HepG2 (cell line): Measurements from ENCODE around the gene ZDHHC18. TPM values are rescaled to one million over a fixed set of nuclear protein-coding genes. Genes with fewer than 3 reads are reported as not detected.
A peak's percentile ranks its signal among the peaks of the same experiment; 100 is the strongest.

Experiments used
- CREM ChIP-seq, 2 experiments: sonication (generic) in 1 of 2; formaldehyde crosslinking in 1 of 2; IDR thresholded peaks; 2 replicates each; pipeline versions ENCODE4 v1.4.0 to v1.6.1; 2016 to 2020; ENCODE audit warnings: antibody characterized with exemption in 1 of 2, mild to moderate bottlenecking in 1 of 2, missing genetic modification reagents in 1 of 2
- DRAP1 ChIP-seq: IDR thresholded peaks from 2 replicates; pipeline ENCODE4 v1.6.1; 2016; ENCODE audit warnings: missing genetic modification reagents, missing compliant biosample characterization
- ESRRA ChIP-seq: sonication (generic); formaldehyde crosslinking; IDR thresholded peaks from 2 replicates; pipeline ENCODE4 v1.5.1; 2020; ENCODE audit warnings: mild to moderate bottlenecking, low read depth, missing genetic modification reagents
- GFI1 ChIP-seq: sonication (generic); formaldehyde crosslinking; IDR thresholded peaks from 2 replicates; pipeline ENCODE4 v1.5.0; 2020; ENCODE audit warnings: missing genetic modification reagents, mild to moderate bottlenecking, borderline replicate concordance
- HIVEP1 ChIP-seq: sonication (generic); formaldehyde crosslinking; IDR thresholded peaks from 2 replicates; pipeline ENCODE4 v1.4.0; 2020; ENCODE audit warnings: mild to moderate bottlenecking, missing genetic modification reagents
- MAZ ChIP-seq, 2 experiments: sonication (generic) in 1 of 2; formaldehyde crosslinking in 1 of 2; IDR thresholded peaks; 2 replicates each; pipeline versions ENCODE4 v1.5.0 to v1.6.1; 2012 to 2020; ENCODE audit warnings: low read depth in 2 of 2, mild to moderate bottlenecking in 2 of 2, borderline replicate concordance in 1 of 2, improper control_type of control experiment in 1 of 2, low read length in 1 of 2, missing genetic modification reagents in 1 of 2, moderate library complexity in 1 of 2
- PAWR ChIP-seq: sonication (generic); formaldehyde crosslinking; IDR thresholded peaks from 2 replicates; pipeline ENCODE4 v1.4.0; 2020; ENCODE audit warnings: missing genetic modification reagents, mild to moderate bottlenecking, borderline replicate concordance
- POGZ ChIP-seq: sonication (generic); formaldehyde crosslinking; IDR thresholded peaks from 2 replicates; pipeline ENCODE4 v1.4.0; 2020; ENCODE audit warnings: mild to moderate bottlenecking, missing genetic modification reagents
- RARG ChIP-seq: sonication (generic); formaldehyde crosslinking; IDR thresholded peaks from 2 replicates; pipeline ENCODE4 v1.4.0; 2020; ENCODE audit warnings: low read depth, mild to moderate bottlenecking, missing genetic modification reagents
- SNAI1 ChIP-seq: sonication (generic); formaldehyde crosslinking; IDR thresholded peaks from 2 replicates; pipeline ENCODE4 v1.5.0; 2020; ENCODE audit warnings: mild to moderate bottlenecking, missing genetic modification reagents, borderline replicate concordance
- SRY ChIP-seq: sonication (generic); formaldehyde crosslinking; IDR thresholded peaks from 2 replicates; pipeline ENCODE4 v1.8.0; 2022; ENCODE audit warnings: mild to moderate bottlenecking, missing genetic modification reagents
- TEAD2 ChIP-seq: sonication (generic); formaldehyde crosslinking; IDR thresholded peaks from 2 replicates; pipeline ENCODE4 v1.9.0; 2021; ENCODE audit warnings: missing genetic modification reagents
- TFDP1 ChIP-seq: IDR thresholded peaks from 2 replicates; pipeline ENCODE4 v1.6.1; 2016; ENCODE audit warnings: missing compliant biosample characterization, missing genetic modification reagents, borderline replicate concordance
- XRCC5 ChIP-seq: fragments of 200-400 bp; formaldehyde crosslinking; optimal IDR thresholded peaks from 2 replicates; pipeline ENCODE3; 2017; ENCODE audit warnings: mild to moderate bottlenecking, low read length
- YEATS2 ChIP-seq: sonication (generic); formaldehyde crosslinking; IDR thresholded peaks from 2 replicates; pipeline ENCODE4 v1.4.0; 2020; ENCODE audit warnings: missing genetic modification reagents, borderline replicate concordance
- ZBTB42 ChIP-seq: sonication (generic); formaldehyde crosslinking; IDR thresholded peaks from 2 replicates; pipeline ENCODE4 v1.5.0; 2020; ENCODE audit warnings: mild to moderate bottlenecking, missing genetic modification reagents
- ZNF180 ChIP-seq: sonication (generic); formaldehyde crosslinking; IDR thresholded peaks from 2 replicates; pipeline ENCODE4 v1.4.0; 2020; ENCODE audit warnings: low read depth, missing genetic modification reagents, borderline replicate concordance
- ZNF333 ChIP-seq: sonication (generic); formaldehyde crosslinking; IDR thresholded peaks from 2 replicates; pipeline ENCODE4 v1.4.0; 2020; ENCODE audit warnings: mild to moderate bottlenecking, missing genetic modification reagents, borderline replicate concordance
- ZNF616 ChIP-seq: sonication (generic); formaldehyde crosslinking; IDR thresholded peaks from 2 replicates; pipeline ENCODE4 v1.5.0; 2020; ENCODE audit warnings: low read depth, mild to moderate bottlenecking, missing genetic modification reagents
- ZNF629 ChIP-seq: sonication (generic); formaldehyde crosslinking; conservative IDR thresholded peaks from 2 replicates; pipeline ENCODE4 v1.5.0; 2020; ENCODE audit warnings: missing genetic modification reagents
- ZSCAN22 ChIP-seq: sonication (generic); formaldehyde crosslinking; IDR thresholded peaks from 2 replicates; pipeline ENCODE4 v1.4.0; 2020; ENCODE audit warnings: mild to moderate bottlenecking, missing genetic modification reagents
- polyA plus RNA-seq, 8 experiments: library from polyadenylated mRNA; depleted of rRNA in 3 of 8; stranded (reverse) in 7 of 8; unstranded in 1 of 8; fragments of >200 nt; fragmentation: Illumina TruSeq in 4 of 8; extraction: Trizol in 4 of 8; gene quantifications; 2 replicates each; pipeline versions ENCODE4 v1.2.1 to v1.2.3, GENCODE V29; 2011 to 2016; ENCODE audit warnings: low read depth in 4 of 8, missing spikeins in 1 of 8, mixed read lengths in 1 of 8; ENCODE audit not compliant: insufficient read depth in 1 of 8
- total RNA-seq, 5 experiments: library from RNA; depleted of rRNA; stranded (reverse); fragments of >200 nt; fragmentation: Illumina TruSeq; extraction: Trizol; gene quantifications; 2 replicates each; pipeline ENCODE4 v1.2.3, GENCODE V29; 2016; ENCODE audit warnings: low read depth in 1 of 5
- TF ChIP-seq, protein P1 (sequence below): sonication (generic); formaldehyde crosslinking; IDR thresholded peaks from 2 replicates; pipeline ENCODE4 v1.5.0; 2020; ENCODE audit warnings: missing genetic modification reagents
- TF ChIP-seq, protein P2 (sequence below): IDR thresholded peaks from 2 replicates; pipeline ENCODE4 v1.6.1; 2018; ENCODE audit warnings: missing genetic modification reagents

ZDHHC18 gene
- total and polyA plus RNA-seq, 2 of the 13 experiments (the other 11 are each of a cell fraction or from before 2014, with no cell fraction given), result 13.2 to 35.3 TPM

GRCh38 chr1:26787381-26787705 lies 39.1 kb upstream of the ZDHHC18 start (continued):
- TF ChIP-seq YEATS2 (CRISPR knock-in tag) (no peak), SNAI1 (CRISPR knock-in tag) (0 out of 2 replicates have a peak, but pooled peaks have one; percentile 82), TFDP1 (CRISPR knock-in tag) (no peak), ZSCAN22 (CRISPR knock-in tag) (no peak), ZNF629 (CRISPR knock-in tag) (no peak), ZNF333 (CRISPR knock-in tag) (peak; percentile 75; the same call in 1 of the 2 replicates), ESRRA (CRISPR knock-in tag) (0 out of 2 replicates have a peak, but pooled peaks have one; percentile 5), GFI1 (CRISPR knock-in tag) (0 out of 2 replicates have a peak, but pooled peaks have one; percentile 2), MAZ (IDR thresholded peaks at IDR 0.05; ENCODE audit: borderline replicate concordance, low read depth, low read length) (no peak), MAZ (CRISPR knock-in tag; IDR thresholded peaks at IDR 0.05; ENCODE audit: low read depth) (no peak), DRAP1 (no peak), CREM (IDR thresholded peaks at IDR 0.05) (0 out of 2 replicates have a peak, but pooled peaks have one; percentile 15), CREM (CRISPR knock-in tag; IDR thresholded peaks at IDR 0.05) (no peak), ZNF616 (CRISPR knock-in tag) (no peak), SRY (CRISPR knock-in tag) (no peak), POGZ (CRISPR knock-in tag) (0 out of 2 replicates have a peak, but pooled peaks have one; percentile 19), ZNF180 (CRISPR knock-in tag) (0 out of 2 replicates have a peak, but pooled peaks have one; percentile 46), HIVEP1 (CRISPR knock-in tag) (peak; percentile 16; the same call in 1 of the 2 replicates), TEAD2 (CRISPR knock-in tag) (no peak), PAWR (CRISPR knock-in tag) (no peak), RARG (CRISPR knock-in tag) (no peak), XRCC5 (peak; percentile 35), ZBTB42 (CRISPR knock-in tag) (0 out of 2 replicates have a peak, but pooled peaks have one; percentile 2)
- TF ChIP-seq, protein P1, sequence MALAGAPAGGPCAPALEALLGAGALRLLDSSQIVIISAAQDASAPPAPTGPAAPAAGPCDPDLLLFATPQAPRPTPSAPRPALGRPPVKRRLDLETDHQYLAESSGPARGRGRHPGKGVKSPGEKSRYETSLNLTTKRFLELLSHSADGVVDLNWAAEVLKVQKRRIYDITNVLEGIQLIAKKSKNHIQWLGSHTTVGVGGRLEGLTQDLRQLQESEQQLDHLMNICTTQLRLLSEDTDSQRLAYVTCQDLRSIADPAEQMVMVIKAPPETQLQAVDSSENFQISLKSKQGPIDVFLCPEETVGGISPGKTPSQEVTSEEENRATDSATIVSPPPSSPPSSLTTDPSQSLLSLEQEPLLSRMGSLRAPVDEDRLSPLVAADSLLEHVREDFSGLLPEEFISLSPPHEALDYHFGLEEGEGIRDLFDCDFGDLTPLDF, result 0 out of 2 replicates have a peak, but pooled peaks have one; percentile 7
- TF ChIP-seq, protein P2, sequence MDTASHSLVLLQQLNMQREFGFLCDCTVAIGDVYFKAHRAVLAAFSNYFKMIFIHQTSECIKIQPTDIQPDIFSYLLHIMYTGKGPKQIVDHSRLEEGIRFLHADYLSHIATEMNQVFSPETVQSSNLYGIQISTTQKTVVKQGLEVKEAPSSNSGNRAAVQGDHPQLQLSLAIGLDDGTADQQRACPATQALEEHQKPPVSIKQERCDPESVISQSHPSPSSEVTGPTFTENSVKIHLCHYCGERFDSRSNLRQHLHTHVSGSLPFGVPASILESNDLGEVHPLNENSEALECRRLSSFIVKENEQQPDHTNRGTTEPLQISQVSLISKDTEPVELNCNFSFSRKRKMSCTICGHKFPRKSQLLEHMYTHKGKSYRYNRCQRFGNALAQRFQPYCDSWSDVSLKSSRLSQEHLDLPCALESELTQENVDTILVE (CRISPR knock-in tag), result no peak
